Aorta (tissue), 5 donors: ENCODE data around the gene PIN1. TPM values are rescaled to one million over a fixed set of nuclear protein-coding genes. Genes with fewer than 3 reads are reported as not detected.
A peak's percentile ranks its signal among the peaks of the same experiment; 100 is the strongest.
"Not testable (repeated sequence)": the region's sequence is repeated elsewhere in the genome, so short reads cannot be mapped to it uniquely, and the experiment has no call there.

Experiments used
- ATAC-seq: fragments of 200-7000 bp; cut with Tn5 transposase; one replicate; pipeline ENCODE4 v1.9.1; 2022; ENCODE audit warnings: moderate library complexity; ENCODE audit not compliant: low FRiP score
- DNase-seq, 2 donors: peaks; one replicate each; pipeline ENCODE4 v3.0.0-alpha.2; 2020
- H3K27ac ChIP-seq, 2 donors: one replicate each; pipeline ENCODE4 v1.5.1; 2013; ENCODE audit warnings: low read length in 2 of 2, mild to moderate bottlenecking in 2 of 2, moderate library complexity in 2 of 2, control low read depth in 1 of 2, inconsistent platforms in 1 of 2, low read depth in 1 of 2
- H3K27me3 ChIP-seq, 2 donors: one replicate each; pipeline ENCODE4 v1.6.1; 2013; ENCODE audit warnings: control low read depth in 1 of 2, low read length in 1 of 2, mild to moderate bottlenecking in 1 of 2, moderate library complexity in 1 of 2; ENCODE audit not compliant: insufficient read depth in 2 of 2, control insufficient read depth in 1 of 2
- H3K36me3 ChIP-seq, 2 donors: one replicate each; pipeline ENCODE4 v1.6.1; 2013; ENCODE audit warnings: control low read depth in 1 of 2, low read length in 1 of 2, mild to moderate bottlenecking in 1 of 2; ENCODE audit not compliant: insufficient read depth in 2 of 2, control insufficient read depth in 1 of 2
- H3K4me1 ChIP-seq, 2 donors: one replicate each; pipeline ENCODE4 v1.6.1; 2013; ENCODE audit warnings: low read length in 2 of 2, control low read depth in 1 of 2, mild to moderate bottlenecking in 1 of 2, moderate library complexity in 1 of 2; ENCODE audit not compliant: insufficient read depth in 2 of 2, control insufficient read depth in 1 of 2
- H3K4me3 ChIP-seq, 2 donors: one replicate each; pipeline ENCODE4 v1.5.1; 2013; ENCODE audit warnings: low read length in 2 of 2, control low read depth in 1 of 2, mild to moderate bottlenecking in 1 of 2
- H3K9me3 ChIP-seq: one replicate; pipeline ENCODE4 v1.6.1; 2013; ENCODE audit warnings: mild to moderate bottlenecking, low read length; ENCODE audit not compliant: control insufficient read depth
- WGBS, 2 donors: extraction: QIAGEN DNeasy Blood & Tissue Kit; methylation state at CpG; one replicate each; pipeline ENCODE4 v1.1.7; 2013; 5-methylcytosine and 5-hydroxymethylcytosine counted together
- intact Hi-C, 2 donors: fragments of 100-400 bp; cut with DNase I; formaldehyde crosslinking; loops; one replicate each; pipeline versions ENCODE4 v1.14.2 to v1.15.0; 2022
- polyA plus RNA-seq, 2 donors: library from polyadenylated mRNA; stranded (reverse); fragments of 200-250 nt; gene quantifications; one replicate each; pipeline ENCODE4 v1.2.3, GENCODE V29; 2013
- total RNA-seq, 2 donors: library from RNA; stranded (reverse); fragmentation: NEBNext Ultra II Directional; extraction: Animal tissue kit (Norgen Biotek cat#: 25700); gene quantifications; one replicate each; pipeline ENCODE4 v1.2.1, GENCODE V29; 2021
- donor health status: healthy with polysubstance abuse.
- donor health status: Bipolar disorder and iron deficiency.
- donor health status: DM: no; HTN: no; CAD: no.
- donor health status: DM: no; HTN: no; CAD: no.
- donor health status: DM: yes; HTN: yes; CAD: no.

Gene PIN1
- total and polyA plus RNA-seq, 4 donors: 45.5 to 154 (median 73.7) TPM

DNA sequence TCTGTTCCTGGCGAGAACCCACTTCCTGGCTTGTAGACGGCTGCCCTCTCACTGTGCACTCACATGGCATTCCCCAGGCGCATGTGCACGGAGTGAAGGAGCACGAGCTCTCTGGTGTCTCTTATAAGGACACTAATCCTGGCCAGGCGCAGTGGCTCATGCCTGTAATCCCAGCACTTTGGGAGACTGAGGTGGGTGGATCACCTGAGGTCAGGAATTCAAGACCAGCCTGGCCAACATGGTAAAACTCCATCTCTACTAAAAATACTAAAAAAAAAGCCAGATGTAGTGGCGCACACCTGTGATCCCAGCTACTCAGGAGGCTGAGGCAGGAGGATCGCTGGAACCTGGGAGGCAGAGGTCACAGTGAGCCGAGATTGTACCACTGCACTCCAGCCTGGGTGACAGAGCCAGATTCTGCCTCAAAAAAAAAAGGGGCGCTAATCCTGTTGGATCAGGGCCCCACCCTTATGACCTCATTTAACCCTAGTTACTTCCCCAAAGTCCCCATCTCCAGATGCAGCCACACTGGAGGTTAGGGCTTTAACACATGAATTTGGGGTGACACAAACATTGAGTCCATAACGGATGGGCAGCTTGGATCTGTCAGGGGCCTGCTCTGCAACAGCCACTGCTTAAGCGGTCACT is 8.6 kb downstream of the PIN1 start:
- H3K4me1 ChIP-seq, ATAC-seq, H3K27me3 ChIP-seq, H3K4me3 ChIP-seq, intact Hi-C loops, H3K27ac ChIP-seq, DNase-seq, H3K36me3 ChIP-seq, H3K9me3 ChIP-seq: not testable (repeated sequence)
- WGBS, 2 donors: 95 to 96% methylated on average over 12 of the region's 12 CpGs

DNA sequence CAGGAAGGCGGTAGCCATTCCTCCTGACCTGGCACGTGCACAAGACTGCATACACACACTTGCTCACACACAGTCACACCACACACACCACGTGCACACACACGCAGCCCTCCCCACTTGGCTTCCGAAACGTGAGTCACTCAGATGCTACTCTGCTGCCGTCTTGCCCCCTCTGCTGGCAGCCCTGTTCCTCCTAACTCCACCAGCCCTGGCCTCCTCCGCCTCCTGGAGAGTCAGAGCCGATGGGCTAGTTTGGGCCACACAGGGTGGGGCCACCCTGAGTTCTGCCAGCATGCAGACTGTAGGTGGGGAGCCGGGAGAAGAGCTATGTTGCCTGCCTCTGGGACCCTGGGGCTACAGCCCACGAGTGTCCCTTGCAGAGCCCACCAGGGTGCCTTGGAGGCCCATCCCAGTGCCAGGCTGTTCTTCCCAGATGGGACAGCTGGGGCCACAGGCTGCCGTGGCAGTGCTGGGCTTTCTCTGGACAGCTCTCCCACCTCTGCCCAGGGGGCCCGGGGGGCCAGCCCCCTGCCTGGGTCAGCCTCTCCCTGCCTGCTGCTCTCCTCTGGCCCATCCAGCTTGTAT is 12.1 kb downstream of the PIN1 start:
- peak; percentile 79 to 85 for DNase-seq
- H3K27ac ChIP-seq: no peak overlapping the region
- peak; percentile 60 for ATAC-seq
- H3K36me3 ChIP-seq: no peaks in the 10 kb centered on the region
- intact Hi-C loops: no loop called here
- no peaks in the 10 kb centered on the region for H3K4me1 ChIP-seq
- 36 to 40% methylated on average over 13 of the region's 13 CpGs for WGBS, 2 donors
- H3K27me3 ChIP-seq: no peaks in the 10 kb centered on the region
- no peaks in the 10 kb centered on the region for H3K9me3 ChIP-seq
- H3K4me3 ChIP-seq: no peak overlapping the region

DNA sequence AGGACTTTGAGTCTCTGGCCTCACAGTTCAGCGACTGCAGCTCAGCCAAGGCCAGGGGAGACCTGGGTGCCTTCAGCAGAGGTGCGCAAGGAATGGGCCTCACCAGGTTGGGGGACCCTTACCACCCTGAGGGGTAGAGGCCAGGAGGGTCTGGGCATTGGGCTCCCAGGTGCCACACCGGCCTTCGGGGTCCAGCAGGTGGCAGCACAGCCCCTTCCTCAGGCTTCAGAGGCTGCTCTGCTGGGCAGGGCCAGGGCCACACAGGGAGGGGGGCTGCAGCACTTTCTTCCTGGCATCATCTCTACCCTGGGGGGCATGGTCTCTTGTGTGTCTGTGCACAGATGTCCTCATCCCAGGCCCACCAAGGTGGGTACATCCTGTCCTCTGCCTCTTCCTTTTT is 12.9 kb downstream of the PIN1 start:
- no peak overlapping the region for H3K4me3 ChIP-seq
- DNase-seq: no peak
- ATAC-seq: no peak
- no peaks in the 10 kb centered on the region for H3K36me3 ChIP-seq
- H3K4me1 ChIP-seq: no peaks in the 10 kb centered on the region
- H3K27ac ChIP-seq: no peak overlapping the region
- no peaks in the 10 kb centered on the region for H3K27me3 ChIP-seq
- intact Hi-C loops: no loop called here
- WGBS, 2 donors: 68 to 82% methylated on average over 4 of the region's 4 CpGs
- no peaks in the 10 kb centered on the region for H3K9me3 ChIP-seq

DNA sequence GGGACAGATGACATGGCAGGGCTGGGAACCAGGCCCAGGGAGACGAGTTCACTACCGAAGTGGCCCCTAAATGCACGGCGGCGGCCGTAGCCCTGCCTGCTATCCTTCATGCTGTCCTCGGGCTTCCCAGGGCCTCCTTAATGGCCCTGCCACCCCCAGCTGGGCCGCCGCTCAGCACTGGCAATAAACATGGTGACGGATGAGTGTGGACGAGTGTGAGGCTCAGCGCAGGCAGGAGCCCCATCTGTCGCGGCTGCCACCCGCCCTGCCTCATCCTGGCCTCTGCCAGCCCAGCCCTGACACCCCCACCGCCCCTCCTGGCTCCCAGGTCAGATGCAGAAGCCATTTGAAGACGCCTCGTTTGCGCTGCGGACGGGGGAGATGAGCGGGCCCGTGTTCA is 13.6 kb downstream of the PIN1 start:
- 66 to 74% methylated on average over 21 to 23 of the region's 23 CpGs for WGBS, 2 donors
- intact Hi-C loops: no loop called here
- no peaks in the 10 kb centered on the region for H3K36me3 ChIP-seq

DNA sequence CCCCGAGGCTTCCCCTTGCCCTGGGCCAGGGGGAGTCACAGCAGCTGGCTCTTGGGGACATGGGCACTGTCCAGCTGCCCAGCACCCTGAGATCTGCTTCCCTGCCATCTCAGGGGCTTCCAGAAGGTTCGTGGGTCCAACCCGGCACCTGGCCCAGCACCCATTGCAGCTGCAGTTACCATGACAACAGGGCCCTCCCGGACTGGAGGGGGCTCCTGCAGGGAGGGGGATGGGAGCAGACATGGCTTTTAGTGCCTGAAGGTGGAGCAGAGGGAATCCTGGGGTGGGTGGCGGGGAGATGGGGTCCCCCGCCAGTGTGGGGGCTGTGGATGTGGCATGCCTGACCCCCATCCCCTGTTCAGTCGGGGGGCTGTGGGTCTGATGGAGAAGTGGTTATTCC is 14.7 kb downstream of the PIN1 start:
- no peak overlapping the region for H3K4me3 ChIP-seq
- 64 to 76% methylated on average over 7 of the region's 7 CpGs for WGBS, 2 donors
- ATAC-seq (no peak), DNase-seq (no peak)
- no peak overlapping the region for H3K27ac ChIP-seq
- H3K36me3 ChIP-seq: no peaks in the 10 kb centered on the region
- no peaks in the 10 kb centered on the region for H3K4me1 ChIP-seq
- H3K9me3 ChIP-seq: no peaks in the 10 kb centered on the region
- no peaks in the 10 kb centered on the region for H3K27me3 ChIP-seq
- intact Hi-C loops: no loop called here

More for the DNA sequence above, 13.6 kb downstream of the PIN1 start:
- H3K4me3 ChIP-seq: no peak overlapping the region
- H3K9me3 ChIP-seq: no peaks in the 10 kb centered on the region
- ATAC-seq: no peak
- no peak for DNase-seq
- no peak overlapping the region for H3K27ac ChIP-seq
- H3K27me3 ChIP-seq: no peaks in the 10 kb centered on the region
- no peaks in the 10 kb centered on the region for H3K4me1 ChIP-seq

DNA sequence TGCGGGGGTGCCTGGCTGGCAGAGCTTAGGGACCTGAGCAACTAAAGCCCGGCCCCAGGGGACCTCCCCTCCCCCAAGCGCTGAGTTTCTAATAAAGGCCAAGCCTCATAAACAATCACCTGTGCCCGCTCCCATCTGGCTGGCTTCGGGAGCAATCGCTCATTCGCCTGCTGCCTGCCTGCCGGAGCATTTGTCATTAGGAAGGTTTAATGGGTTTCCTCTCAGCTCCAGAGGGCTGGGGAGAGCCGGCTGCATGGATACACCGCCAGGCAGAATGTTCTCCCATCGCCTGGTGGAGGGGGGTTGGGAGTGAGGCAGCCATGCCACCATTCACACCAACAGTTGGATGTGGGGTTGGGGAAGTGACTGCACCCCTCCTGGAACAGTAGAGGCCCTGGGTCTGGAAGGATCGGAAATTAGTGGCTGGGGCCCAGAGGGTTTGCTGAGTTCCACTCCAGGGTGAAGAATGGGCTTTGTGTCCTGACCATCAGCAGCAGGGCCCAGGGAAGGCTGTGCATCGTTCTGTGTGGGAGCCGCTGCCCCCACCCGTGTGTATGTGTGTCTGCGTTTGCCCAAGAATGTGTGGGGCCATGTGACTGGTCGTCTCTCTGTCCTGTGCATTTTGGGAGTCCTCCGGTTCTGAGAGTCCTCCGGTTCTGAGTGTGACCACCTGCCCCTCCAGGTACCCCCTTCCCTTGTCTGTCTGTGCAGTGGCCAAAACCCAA is 15.3 kb downstream of the PIN1 start:
- intact Hi-C loops: no loop called here
- no peaks in the 10 kb centered on the region for H3K27me3 ChIP-seq
- H3K9me3 ChIP-seq: no peaks in the 10 kb centered on the region
- ATAC-seq: no peak
- H3K27ac ChIP-seq: no peak overlapping the region
- H3K4me3 ChIP-seq: no peak overlapping the region
- DNase-seq: no peak
- whole genome bisulfite sequencing, 2 donors: 52 to 64% methylated on average over 19 of the region's 19 CpGs
- no peaks in the 10 kb centered on the region for H3K4me1 ChIP-seq
- H3K36me3 ChIP-seq: no peaks in the 10 kb centered on the region

DNA sequence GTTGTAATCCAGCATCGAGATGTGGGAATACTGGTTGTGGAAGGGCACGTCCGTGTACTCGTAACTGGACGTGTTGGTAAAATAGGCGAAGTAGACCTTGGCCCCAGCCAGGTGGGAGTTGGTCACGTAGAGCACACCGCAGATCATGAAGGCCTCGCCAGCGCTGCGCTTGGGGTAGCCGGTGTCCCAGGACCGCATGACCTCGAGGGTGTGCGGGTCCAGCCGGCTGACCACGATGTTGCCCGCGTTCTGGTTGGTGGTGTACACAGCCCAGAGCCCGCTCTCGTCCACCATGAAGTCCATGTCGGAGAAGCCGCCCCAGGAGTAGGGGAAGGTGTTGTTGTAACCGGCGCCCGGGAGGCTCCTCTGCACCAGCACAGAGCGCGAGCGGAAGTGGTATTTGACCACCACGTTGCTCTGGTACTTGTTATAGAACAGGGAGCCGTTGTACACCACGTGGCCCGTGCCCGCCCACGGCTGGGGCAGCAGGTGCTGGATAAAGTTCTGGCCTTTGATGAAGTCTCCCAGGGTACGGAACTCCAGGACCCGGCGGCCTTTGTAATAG is 19.2 kb downstream of the PIN1 start:
- no peaks in the 10 kb centered on the region for H3K4me1 ChIP-seq
- H3K27ac ChIP-seq: no peak overlapping the region
- intact Hi-C loops: no loop called here
- H3K36me3 ChIP-seq: no peaks in the 10 kb centered on the region
- ATAC-seq: peak; percentile 23
- H3K4me3 ChIP-seq: no peak overlapping the region
- DNase-seq: no peak
- H3K27me3 ChIP-seq: no peaks in the 10 kb centered on the region
- no peaks in the 10 kb centered on the region for H3K9me3 ChIP-seq
- 97 to 98% methylated on average over 38 of the region's 38 CpGs for WGBS, 2 donors

DNA sequence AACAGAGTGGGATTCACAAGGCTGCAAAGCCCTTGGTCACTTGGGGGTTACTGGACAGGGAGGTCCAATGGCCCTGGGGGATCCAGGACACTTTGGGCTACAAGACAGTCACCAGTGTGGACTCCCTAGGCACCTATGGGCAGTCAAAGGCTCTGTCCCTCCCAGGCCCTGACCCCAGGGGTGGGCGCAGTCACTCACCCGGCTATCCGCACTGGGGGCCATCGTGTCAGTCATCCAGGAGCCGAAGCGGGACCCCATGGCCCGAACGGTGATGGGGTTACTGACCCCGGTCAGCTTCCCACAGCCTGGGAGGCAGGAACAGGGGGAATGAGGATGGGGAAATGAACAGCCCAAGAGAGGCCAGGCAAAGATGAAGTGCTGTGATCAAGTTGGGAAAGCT is 21.5 kb downstream of the PIN1 start:
- intact Hi-C loops: no loop called here
- WGBS, 2 donors: 95 to 97% methylated on average over 9 of the region's 9 CpGs
- Histone ChIP-seq H3K27me3 (no peaks in the 10 kb centered on the region), H3K9me3 (no peaks in the 10 kb centered on the region), H3K27ac (no peak overlapping the region), H3K36me3 (no peaks in the 10 kb centered on the region), H3K4me1 (no peaks in the 10 kb centered on the region), H3K4me3 (no peak overlapping the region)
- ATAC-seq (no peak), DNase-seq (no peak)
